Cardiac muscle cell (in vitro differentiated cells and primary cell): Measurements from ENCODE around the gene SYNE2. TPM values are rescaled to one million over a fixed set of nuclear protein-coding genes. Genes with fewer than 3 reads are reported as not detected.
A peak's percentile ranks its signal among the peaks of the same experiment; 100 is the strongest.

Experiments
- DNase-seq, 2 donors: peaks; one replicate each; pipeline versions ENCODE4 v3.0.0 to v3.0.0-alpha.2; 2010 to 2017; ENCODE audit warnings: low read depth in 1 of 2, low spot score in 1 of 2
- H3K27ac ChIP-seq: fragments of 200-600 bp; sonication (generic); 2 replicates; pipeline ENCODE4 v1.5.1; 2016
- H3K27me3 ChIP-seq: fragments of 200-600 bp; sonication (generic); 2 replicates; pipeline ENCODE4 v1.6.0; 2016; ENCODE audit warnings: control low read depth
- H3K36me3 ChIP-seq: fragments of 200-600 bp; sonication (generic); 2 replicates; pipeline ENCODE4 v1.5.1; 2016; ENCODE audit warnings: control low read depth
- H3K4me1 ChIP-seq: fragments of 200-600 bp; sonication (generic); 2 replicates; pipeline ENCODE4 v1.8.1; 2017; ENCODE audit warnings: low read depth, mild to moderate bottlenecking, mixed run types
- H3K4me3 ChIP-seq: fragments of 200-600 bp; sonication (generic); 2 replicates; pipeline ENCODE4 v1.5.1; 2016; ENCODE audit warnings: mild to moderate bottlenecking
- H3K9me3 ChIP-seq: fragments of 200-600 bp; sonication (generic); 2 replicates; pipeline ENCODE4 v1.5.1; 2017; ENCODE audit warnings: low read depth, mild to moderate bottlenecking, control low read depth
- CTCF ChIP-seq: IDR thresholded peaks from 2 replicates; pipeline ENCODE4 v1.5.1; 2012; ENCODE audit warnings: low read depth, mild to moderate bottlenecking, low read length
- polyA plus RNA-seq: library from polyadenylated mRNA; unstranded; fragments of >200 nt; fragmentation: Nextera tagmentation; extraction: Ambion mirVana; gene quantifications from 2 replicates; pipeline ENCODE4 v1.2.1, GENCODE V29; 2016
- total RNA-seq: library from RNA; depleted of rRNA; stranded (reverse); fragments of >200 nt; gene quantifications from 2 replicates; pipeline ENCODE4 v1.2.3, GENCODE V29; 2016

SYNE2 gene
- total and polyA plus RNA-seq, 2 experiments from 2014 or later = 36.0 to 95.2 TPM

GRCh38 chr14:63912286-63912685, 59.5 kb downstream of the SYNE2 start:
- Histone ChIP-seq H3K4me1 (no peaks in the 10 kb centered on the region), H3K9me3 (no peaks in the 10 kb centered on the region), H3K4me3 (no peak overlapping the region), H3K27ac (no peak overlapping the region), H3K27me3 (no peaks in the 10 kb centered on the region), H3K36me3 (no peaks in the 10 kb centered on the region)
- TF ChIP-seq CTCF = no peak
- no peak for DNase-seq

- Histone ChIP-seq H3K27ac (no peak overlapping the region), H3K9me3 (no peaks in the 10 kb centered on the region), H3K27me3 (no peaks in the 10 kb centered on the region)
Observed at GRCh38 chr14:63918411-63918810, 65.6 kb downstream of the SYNE2 start.

GRCh38 chr14:63922696-63923421, 70.1 kb downstream of the SYNE2 start:
- H3K27me3 ChIP-seq = no peaks in the 10 kb centered on the region
- no peak for TF ChIP-seq CTCF
- no peaks in the 10 kb centered on the region for H3K36me3 ChIP-seq
- peak in 1 of 2 donors; percentile 92 for DNase-seq
- H3K9me3 ChIP-seq = no peaks in the 10 kb centered on the region
- no peaks in the 10 kb centered on the region for H3K4me1 ChIP-seq
- no peak overlapping the region for H3K27ac ChIP-seq
- H3K4me3 ChIP-seq = no peak overlapping the region

More at GRCh38 chr14:63918411-63918810, 65.6 kb downstream of the SYNE2 start:
- Histone ChIP-seq H3K4me3 (no peak overlapping the region), H3K36me3 (no peaks in the 10 kb centered on the region), H3K4me1 (no peaks in the 10 kb centered on the region)
- no peak for DNase-seq
- no peak for TF ChIP-seq CTCF

- no peaks in the 10 kb centered on the region for H3K9me3 ChIP-seq
Observed at GRCh38 chr14:63923422-63923752, 70.6 kb downstream of the SYNE2 start.

GRCh38 chr14:63924375-63924774, 71.6 kb downstream of the SYNE2 start:
- H3K36me3 ChIP-seq = no peaks in the 10 kb centered on the region
- H3K27me3 ChIP-seq = no peaks in the 10 kb centered on the region
- no peak overlapping the region for H3K4me3 ChIP-seq
- TF ChIP-seq CTCF = no peak
- no peaks in the 10 kb centered on the region for H3K9me3 ChIP-seq
- DNase-seq = no peak
- no peaks in the 10 kb centered on the region for H3K4me1 ChIP-seq
- no peak overlapping the region for H3K27ac ChIP-seq

More at GRCh38 chr14:63923422-63923752, 70.6 kb downstream of the SYNE2 start:
- H3K27ac ChIP-seq = no peak overlapping the region
- H3K36me3 ChIP-seq = no peaks in the 10 kb centered on the region
- TF ChIP-seq CTCF = no peak
- DNase-seq = no peak
- no peak overlapping the region for H3K4me3 ChIP-seq
- H3K4me1 ChIP-seq = no peaks in the 10 kb centered on the region
- no peaks in the 10 kb centered on the region for H3K27me3 ChIP-seq
